KOPT-K1 (cell line): ENCODE measurements around the gene ASB2.

ENCODE experiments used
- H3K27ac ChIP-seq: fragments of 200-600 bp; sonication (generic); 2 replicates; pipeline ENCODE4 v1.5.1; 2016; ENCODE audit warnings: antibody characterized with exemption, mild to moderate bottlenecking, low read depth, low read length; ENCODE audit not compliant: poor library complexity, severe bottlenecking
- H3K36me3 ChIP-seq: fragments of 200-600 bp; sonication (generic); 2 replicates; pipeline ENCODE4 v1.5.1; 2017; ENCODE audit warnings: antibody characterized with exemption, mild to moderate bottlenecking, low read length, moderate library complexity; ENCODE audit not compliant: insufficient read depth
- H3K9me3 ChIP-seq: fragments of 200-600 bp; sonication (generic); 2 replicates; pipeline ENCODE4 v1.5.1; 2017; ENCODE audit warnings: antibody characterized with exemption, low read length, mild to moderate bottlenecking; ENCODE audit not compliant: insufficient read depth, poor library complexity, severe bottlenecking

ASB2 gene

GRCh38 chr14:93954516-93954830 lies 21.9 kb downstream of the ASB2 start:
- no peaks in the 10 kb centered on the region for H3K9me3 ChIP-seq
- no peaks in the 10 kb centered on the region for H3K36me3 ChIP-seq
- no peak overlapping the region for H3K27ac ChIP-seq

GRCh38 chr14:93953739-93954515 lies 22.4 kb downstream of the ASB2 start:
- Histone ChIP-seq H3K27ac (no peak overlapping the region), H3K36me3 (no peaks in the 10 kb centered on the region), H3K9me3 (no peaks in the 10 kb centered on the region)

DNA sequence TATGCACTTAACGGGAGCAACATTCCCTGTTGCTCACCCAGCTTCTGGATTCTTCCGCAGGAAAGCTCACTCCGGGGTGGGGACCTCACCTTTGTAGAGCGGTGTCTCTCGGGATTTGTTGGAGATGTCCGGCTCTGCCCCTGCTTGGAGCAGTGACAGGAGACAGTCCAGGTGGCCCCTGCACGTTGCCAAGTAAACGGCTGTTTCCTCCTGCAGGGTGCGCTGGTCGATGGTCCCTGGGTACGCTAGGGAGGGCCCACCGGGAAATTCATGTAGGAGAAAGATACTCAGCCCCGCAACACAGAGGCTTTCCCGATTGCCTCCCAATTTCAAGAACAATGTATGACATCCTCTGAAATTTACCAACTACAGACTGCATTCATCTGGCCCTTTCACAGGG lies 23.1 kb downstream of the ASB2 start:
- H3K36me3 ChIP-seq = no peaks in the 10 kb centered on the region
- no peak overlapping the region for H3K27ac ChIP-seq
- no peaks in the 10 kb centered on the region for H3K9me3 ChIP-seq

GRCh38 chr14:93952829-93953228 lies 23.5 kb downstream of the ASB2 start:
- Histone ChIP-seq H3K36me3 (no peaks in the 10 kb centered on the region), H3K27ac (no peak overlapping the region), H3K9me3 (no peaks in the 10 kb centered on the region)

GRCh38 chr14:93951635-93952540 lies 24.5 kb downstream of the ASB2 start:
- H3K27ac ChIP-seq = no peak overlapping the region
- no peaks in the 10 kb centered on the region for H3K36me3 ChIP-seq

DNA sequence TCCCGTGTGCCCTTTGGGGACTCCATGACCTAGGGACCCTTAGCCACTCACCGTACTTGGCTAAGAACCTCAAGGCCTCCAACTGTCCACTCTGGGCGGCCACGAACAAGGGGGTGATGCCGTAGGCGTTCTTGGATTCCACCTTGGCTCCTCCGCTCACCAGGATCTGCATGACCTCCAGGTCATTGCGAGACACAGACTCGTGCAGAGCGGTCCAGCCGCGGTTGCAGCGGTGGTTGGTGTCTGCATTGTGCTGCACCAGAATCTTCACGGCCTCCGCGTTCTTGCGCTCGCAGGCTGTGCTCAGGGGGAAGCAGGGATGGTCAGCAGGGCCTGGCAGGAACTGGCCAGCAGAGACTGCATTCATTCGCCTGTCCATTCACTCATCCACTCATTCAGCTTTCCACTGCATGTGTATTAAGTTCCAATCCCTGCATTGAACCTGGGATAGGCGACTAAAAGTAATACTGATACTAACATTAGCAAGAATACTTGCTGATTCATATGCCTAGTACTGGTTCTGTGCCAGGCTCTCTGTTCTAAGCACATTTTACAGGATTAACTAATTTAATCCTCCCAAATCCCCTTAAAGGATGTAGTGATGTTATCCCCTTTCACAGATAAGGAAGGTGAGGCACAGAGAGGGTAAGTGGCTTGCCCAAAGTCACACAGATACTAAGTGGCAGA lies 25.3 kb downstream of the ASB2 start:
- Histone ChIP-seq H3K9me3 (no peaks in the 10 kb centered on the region), H3K36me3 (no peaks in the 10 kb centered on the region), H3K27ac (no peak overlapping the region)

More at GRCh38 chr14:93951635-93952540, 24.5 kb downstream of the ASB2 start:
- H3K9me3 ChIP-seq = no peaks in the 10 kb centered on the region

GRCh38 chr14:93949511-93950075 lies 26.8 kb downstream of the ASB2 start:
- no peak overlapping the region for H3K27ac ChIP-seq
- H3K36me3 ChIP-seq = no peaks in the 10 kb centered on the region
- no peaks in the 10 kb centered on the region for H3K9me3 ChIP-seq

DNA sequence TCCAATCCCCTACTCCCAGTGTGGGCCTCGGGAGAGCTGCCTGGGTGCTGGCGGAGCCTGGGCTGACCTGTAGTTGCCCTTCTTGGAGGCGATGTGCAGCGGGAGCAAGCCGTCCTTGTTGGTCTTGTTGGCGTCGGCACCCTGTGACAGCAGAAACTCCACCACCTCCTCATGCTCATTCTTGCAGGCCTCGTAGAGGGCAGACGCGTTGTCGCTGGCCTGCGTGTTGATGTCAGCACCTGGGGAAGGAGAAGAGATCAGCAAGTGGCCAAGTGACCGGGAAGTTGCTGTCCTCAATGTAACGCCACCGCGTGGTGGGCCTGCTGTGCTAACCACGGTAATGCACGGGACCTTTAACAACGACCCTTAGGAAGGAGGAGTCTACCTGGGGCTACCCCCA lies 29.1 kb downstream of the ASB2 start:
- H3K9me3 ChIP-seq = no peaks in the 10 kb centered on the region
- no peaks in the 10 kb centered on the region for H3K36me3 ChIP-seq
- no peak overlapping the region for H3K27ac ChIP-seq

GRCh38 chr14:93946541-93947090 lies 29.8 kb downstream of the ASB2 start:
- H3K36me3 ChIP-seq = no peaks in the 10 kb centered on the region
- no peak overlapping the region for H3K27ac ChIP-seq
- no peaks in the 10 kb centered on the region for H3K9me3 ChIP-seq

GRCh38 chr14:93946104-93946503 lies 30.3 kb downstream of the ASB2 start:
- Histone ChIP-seq H3K27ac (no peak overlapping the region), H3K9me3 (no peaks in the 10 kb centered on the region), H3K36me3 (no peaks in the 10 kb centered on the region)

DNA sequence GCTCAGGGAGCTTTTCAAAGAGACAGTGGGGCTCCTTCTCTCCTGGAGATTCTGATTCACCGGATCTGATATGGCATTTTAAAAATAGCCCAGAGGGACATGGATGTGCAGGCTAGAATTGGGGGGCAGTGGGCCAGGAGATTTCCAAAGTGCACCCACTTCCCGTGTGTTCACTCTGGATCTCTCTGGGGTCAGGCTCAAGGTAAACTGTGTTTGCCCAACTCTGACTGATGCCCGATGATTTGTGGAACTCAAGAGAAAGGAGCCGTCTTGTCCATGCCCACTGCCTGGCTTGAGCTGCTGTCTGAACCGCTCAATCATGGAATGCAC lies 31.3 kb downstream of the ASB2 start:
- Histone ChIP-seq H3K27ac (no peak overlapping the region), H3K9me3 (no peaks in the 10 kb centered on the region), H3K36me3 (no peaks in the 10 kb centered on the region)

- no peak overlapping the region for H3K27ac ChIP-seq
- no peaks in the 10 kb centered on the region for H3K36me3 ChIP-seq
- H3K9me3 ChIP-seq = no peaks in the 10 kb centered on the region
These were observed 31.9 kb downstream of the ASB2 start for GRCh38 chr14:93944348-93945069.

DNA sequence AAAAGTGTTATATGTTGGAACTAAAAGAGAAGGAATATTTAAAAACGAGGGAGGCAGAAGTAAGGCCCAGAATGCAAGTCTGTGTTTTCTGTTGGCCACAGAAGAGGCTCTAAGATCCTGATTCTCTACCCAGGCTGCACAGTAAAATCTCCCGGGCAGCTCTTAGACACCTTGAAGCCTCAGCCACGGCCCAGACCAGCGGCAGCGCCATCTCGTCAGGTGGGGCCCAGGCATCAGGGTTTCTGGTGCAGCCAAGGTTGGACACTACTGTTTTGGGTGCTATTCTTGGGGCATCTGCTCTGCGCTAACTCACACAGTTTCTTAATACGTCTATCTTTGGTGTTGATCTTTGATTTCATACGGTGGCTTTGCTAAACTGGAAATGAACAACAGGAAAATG lies 32.4 kb downstream of the ASB2 start:
- no peaks in the 10 kb centered on the region for H3K9me3 ChIP-seq
- no peaks in the 10 kb centered on the region for H3K36me3 ChIP-seq
- H3K27ac ChIP-seq = no peak overlapping the region

DNA sequence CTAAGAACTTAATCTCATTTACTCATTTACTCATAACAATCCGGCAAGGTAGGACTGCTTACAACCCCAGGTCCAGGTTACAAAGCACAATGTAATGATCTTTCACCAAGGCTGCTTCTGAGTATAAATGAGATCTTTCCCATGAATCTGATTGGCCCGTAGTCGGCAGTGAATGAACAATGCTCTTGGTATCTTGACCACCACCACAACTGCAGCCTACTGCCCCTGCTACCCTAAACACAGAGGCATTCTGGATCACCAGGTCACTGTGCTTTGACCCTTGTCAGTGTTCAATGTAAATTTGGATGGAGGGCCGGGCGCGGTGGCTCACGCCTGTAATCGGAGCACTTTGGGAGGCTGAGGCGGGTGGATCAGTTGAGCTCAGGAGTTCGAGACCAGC lies 33.3 kb downstream of the ASB2 start:
- H3K36me3 ChIP-seq = no peaks in the 10 kb centered on the region
- H3K27ac ChIP-seq = no peak overlapping the region
- H3K9me3 ChIP-seq = no peaks in the 10 kb centered on the region
